GM18951 (cell line): ENCODE results near the gene COA7.

Source experiments
- POLR2A ChIP-seq: IDR thresholded peaks from 4 replicates; pipeline ENCODE4 v1.6.1; 2011; ENCODE audit warnings: mild to moderate bottlenecking; ENCODE audit not compliant: insufficient read length, insufficient read depth; ENCODE audit errors: extremely low read depth
- in situ Hi-C: fragments of 300-500 bp; cut with MboI; formaldehyde crosslinking; loops from one replicate; pipeline ENCODE4 v1.12.0; 2022; ENCODE audit warnings: low sequenced_read_pairs, mixed read lengths, inconsistent platforms; ENCODE audit not compliant: unreplicated experiment

Gene COA7

DNA sequence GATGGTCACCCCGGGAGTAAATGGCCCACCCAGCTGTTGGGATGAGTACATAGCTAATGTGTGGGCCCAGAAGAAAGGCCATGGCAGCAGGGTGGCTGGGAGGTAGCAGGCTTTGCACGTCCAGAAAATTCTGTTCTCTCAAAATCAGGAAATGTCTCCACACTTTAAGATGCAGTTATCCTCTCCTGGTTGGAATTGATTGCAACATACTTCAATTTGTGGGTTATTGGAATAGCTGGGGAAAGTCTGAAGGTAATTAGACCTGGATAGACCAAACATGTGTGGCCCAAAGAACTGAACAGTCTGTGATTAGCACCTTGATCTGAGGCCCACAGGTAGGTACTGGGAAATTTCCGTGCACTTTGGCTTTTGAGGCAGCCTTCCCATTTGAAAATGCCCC is 30.2 kb downstream of the COA7 start:
- in situ Hi-C loops = no loop called here
- TF ChIP-seq POLR2A = no peak

DNA sequence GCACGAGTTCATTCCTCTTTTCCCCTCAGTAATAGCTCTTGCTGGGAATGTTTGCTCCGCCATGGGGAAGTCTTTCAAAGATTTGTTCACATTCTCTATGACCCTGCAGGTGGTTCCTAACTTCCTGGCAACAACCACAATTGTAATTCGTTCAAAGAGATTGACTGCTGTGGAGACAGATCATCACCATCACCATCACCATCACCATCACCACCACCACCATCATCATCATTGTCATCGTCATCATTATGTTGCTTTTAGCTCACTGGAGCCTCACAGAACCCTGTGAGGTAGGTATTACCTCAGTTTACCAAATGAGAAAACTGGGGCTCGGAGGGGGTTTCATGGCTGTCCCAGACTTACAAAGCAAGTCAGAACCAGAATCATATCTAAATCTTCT is 30.9 kb downstream of the COA7 start:
- no peak for TF ChIP-seq POLR2A
- in situ Hi-C loops = no loop called here

DNA sequence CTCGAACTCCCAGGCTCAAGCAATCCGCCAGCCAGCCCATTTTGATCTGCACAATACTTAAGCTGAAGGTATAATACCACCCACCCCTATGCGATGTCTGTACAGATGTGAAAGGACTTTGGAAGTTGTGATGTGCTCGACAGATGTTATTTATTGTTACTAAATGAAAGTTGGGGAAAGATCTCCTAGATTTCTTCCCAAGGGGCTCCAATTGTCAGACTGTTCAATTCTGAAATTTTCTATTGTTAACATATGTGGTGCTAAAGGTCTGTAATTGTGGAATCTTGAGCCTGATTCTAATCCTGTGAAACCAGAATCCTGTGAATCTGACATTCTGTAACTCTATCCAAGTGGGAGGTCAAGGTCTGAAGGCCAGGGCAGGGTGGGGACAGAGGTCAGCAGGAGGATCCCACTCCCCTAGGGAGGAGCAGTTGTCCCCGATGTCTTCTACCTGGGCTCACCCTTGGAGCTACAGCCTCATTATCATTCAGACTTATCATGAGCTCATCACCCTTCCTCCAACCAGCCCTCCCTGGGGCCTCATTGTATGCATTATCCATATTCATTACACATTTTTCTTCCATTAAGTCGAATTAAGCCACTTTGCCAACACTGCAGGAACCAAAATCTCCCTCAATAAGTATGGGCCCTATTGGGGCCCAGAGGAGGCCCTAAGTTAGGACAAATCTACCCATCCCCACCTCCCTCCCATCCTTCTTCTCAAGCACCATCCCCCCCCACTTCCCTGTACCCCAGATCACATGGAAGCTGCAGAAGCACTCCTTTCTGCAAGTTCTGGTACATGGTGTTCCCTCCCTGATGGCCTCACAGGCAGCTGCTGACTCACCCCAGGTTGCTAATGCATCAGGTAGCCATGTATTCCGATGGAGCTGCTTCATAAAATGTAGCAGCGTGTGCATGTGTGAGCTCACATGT is 32.9 kb downstream of the COA7 start:
- in situ Hi-C loops = no loop called here
- TF ChIP-seq POLR2A = no peak

DNA sequence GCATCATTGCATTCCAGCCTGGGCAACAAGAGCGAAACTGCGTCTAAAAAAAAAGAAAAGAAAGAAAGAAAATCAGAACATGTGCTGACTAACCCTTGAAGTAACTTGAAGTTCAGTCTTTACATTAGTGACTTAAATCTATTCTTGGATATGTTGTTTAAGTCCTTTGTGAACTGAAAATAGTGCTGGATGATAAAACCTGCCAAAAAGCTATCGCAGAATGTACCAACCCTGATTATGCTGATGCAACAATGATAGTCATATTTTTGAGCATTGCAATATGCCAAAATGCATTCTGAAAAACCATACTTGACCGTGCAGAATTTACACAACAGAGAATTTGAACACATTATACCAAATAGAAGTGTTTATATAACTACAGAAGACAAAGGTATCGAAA is 34.4 kb downstream of the COA7 start:
- TF ChIP-seq POLR2A = no peak
- in situ Hi-C loops = no loop called here

DNA sequence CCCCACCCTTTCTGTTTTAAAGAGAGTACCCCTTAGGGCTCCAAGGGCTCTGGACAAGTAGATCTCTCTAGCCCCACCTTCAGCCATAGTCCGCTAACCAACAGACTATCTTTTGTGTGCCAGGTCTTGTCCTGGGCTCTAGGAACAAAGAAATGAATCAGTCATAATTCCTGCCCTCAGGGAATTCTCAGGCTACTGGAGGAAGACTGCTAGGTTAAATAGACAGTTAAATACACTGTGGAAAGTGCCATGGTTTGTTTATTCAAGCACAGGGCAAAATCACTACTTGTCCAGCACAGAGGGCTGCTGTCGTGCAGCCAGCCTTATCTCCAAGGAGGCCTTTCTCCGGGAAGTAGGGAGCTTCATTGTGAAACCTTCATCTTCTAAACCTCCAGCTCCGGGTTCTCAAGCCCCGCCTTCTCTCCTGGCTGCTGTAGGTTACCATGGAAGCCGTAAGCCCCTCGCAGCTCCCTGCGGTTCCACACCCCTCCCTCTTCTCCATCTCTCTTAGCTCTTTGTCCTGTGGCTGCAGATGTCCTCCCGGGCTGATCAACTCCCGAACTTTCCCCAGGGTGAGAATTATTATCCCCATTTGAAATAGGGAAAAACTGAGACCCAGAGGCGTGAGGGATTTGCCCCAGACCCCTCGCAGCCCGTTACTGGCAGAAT is 35.4 kb downstream of the COA7 start:
- in situ Hi-C loops = no loop called here
- no peak for TF ChIP-seq POLR2A

DNA sequence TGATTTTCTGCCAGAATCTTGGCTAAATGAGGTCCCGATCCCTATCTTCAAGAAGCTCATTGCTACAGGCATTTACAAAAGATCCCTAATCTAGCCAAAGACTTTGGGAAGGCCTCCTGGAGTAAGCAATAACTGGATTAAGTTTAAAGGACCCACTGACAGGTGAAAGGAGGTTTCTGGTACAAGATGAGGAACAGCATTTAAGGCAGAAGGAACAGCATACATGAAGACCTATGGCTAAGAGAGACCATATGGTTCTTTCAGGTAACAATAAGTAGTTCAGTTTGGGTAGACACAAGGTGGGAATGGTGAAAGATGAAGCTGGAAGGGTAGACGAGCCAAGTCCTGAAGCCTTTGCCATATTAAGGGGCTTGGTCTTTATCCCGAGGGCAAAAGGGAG is 37.3 kb downstream of the COA7 start:
- in situ Hi-C loops = no loop called here
- no peak for TF ChIP-seq POLR2A

DNA sequence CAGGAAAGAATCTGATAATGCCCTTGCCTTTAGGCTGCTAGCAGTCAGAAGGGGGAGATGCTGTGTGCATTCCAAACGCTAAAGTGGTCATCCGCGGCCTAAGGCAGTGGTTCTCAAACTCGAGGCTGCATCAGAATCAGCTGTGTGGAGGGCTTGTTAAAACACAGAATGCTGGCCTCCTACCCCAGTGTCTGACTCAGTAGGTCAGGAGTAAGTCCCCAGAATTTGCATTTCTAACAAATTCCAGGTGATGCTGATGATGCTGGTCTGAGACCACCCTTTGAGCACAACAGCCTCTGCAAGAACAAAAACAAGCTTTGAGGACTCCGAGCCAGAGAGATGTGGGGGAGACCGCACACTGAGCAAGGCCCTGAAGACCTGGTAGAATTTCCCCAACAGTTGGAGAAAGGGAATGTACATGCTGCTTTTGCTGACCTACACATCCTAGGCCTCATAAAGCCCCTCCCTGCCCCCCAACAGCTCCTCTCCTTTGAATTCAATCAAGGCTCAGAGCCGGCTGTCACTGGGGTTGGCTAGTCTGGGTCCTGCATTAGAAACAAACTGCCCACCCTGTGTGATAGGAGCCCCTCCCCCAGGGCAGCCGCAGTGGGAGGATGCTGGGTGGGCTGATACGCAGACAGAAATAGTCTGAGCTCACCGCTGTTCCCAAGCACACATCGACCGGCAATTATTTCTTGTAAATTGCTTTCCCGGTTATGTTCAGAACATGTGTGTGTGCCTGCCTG is 38.1 kb downstream of the COA7 start:
- in situ Hi-C loops = no loop called here

DNA sequence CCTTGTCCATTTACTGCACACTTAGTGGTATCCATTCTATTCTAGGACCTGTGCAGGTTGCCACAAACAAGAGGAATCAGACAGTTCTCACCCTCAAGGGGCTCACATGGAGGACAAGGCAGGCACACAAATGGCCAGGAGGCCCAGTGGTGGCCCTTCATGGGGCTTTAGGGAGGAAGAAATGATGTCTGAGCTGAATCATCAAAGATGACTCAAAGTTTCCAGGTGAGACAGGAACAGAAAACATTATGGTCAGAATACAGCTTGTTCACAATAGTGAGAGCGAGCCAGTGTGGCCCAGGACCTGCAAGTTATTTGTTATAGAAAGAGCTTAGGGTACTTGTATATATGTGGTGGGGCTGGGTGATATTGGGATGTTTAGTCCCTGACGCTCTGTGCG is 38.8 kb downstream of the COA7 start:
- TF ChIP-seq POLR2A = no peak
- in situ Hi-C loops = no loop called here

More for the DNA sequence above, 38.1 kb downstream of the COA7 start:
- no peak for TF ChIP-seq POLR2A

DNA sequence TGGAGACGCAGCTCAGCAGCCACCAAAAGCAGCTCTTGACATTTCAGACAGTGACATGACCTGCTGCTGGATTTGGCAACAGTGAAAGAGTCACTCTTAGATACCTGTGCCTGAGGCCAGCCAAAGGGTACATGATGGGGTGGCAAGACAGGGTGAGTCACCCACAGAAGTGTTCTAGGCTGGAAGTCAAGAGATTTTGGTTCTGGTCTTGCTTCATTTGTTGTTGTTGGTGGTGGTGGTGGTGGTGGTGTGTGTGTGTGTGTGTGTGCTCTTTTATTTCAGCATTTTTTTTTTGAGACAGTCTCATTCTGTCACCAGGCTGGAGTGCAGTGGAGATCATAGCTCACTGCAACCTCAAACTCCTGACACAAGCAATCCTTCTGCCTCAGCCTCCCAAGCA is 39.4 kb downstream of the COA7 start:
- no peak for TF ChIP-seq POLR2A
- in situ Hi-C loops = no loop called here

DNA sequence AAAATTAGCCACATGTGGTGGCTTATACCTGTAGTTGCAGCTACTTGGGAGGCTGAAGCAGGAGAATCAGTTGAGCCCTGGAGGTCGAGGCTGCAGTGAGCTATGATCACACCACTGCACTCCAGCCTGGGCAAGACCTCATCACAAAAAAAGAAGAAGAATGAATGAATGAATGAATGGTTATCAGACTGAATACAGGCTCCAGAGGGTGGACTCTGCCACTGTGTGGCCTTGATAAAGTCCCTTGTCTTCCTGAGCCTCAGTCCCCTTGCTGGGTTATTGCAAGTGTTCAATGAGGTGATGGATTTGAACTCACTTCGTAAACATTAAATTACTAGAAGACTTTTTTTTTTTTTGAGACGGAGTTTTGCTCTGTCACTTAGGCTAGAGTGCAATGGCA is 40.4 kb downstream of the COA7 start:
- TF ChIP-seq POLR2A = no peak
- in situ Hi-C loops = no loop called here

DNA sequence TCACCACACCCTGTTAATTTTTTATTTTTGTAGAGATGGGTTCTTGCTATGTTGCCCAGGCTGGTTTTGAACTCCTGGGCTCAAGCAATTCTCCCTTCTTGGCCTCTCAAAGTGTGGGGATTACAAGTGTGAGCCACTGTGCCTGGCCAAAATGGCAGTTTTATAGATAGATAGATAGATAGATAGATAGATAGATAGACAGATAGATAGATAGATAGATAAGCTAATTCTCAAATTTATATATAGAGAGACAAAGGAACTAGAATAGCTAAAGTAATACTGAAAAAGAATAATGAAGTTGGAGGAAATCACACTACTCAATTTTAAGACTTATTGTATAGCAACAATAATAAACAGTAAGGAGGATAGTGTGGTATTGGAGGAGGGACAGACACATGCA is 44.1 kb downstream of the COA7 start:
- TF ChIP-seq POLR2A = no peak
- in situ Hi-C loops = no loop called here

DNA sequence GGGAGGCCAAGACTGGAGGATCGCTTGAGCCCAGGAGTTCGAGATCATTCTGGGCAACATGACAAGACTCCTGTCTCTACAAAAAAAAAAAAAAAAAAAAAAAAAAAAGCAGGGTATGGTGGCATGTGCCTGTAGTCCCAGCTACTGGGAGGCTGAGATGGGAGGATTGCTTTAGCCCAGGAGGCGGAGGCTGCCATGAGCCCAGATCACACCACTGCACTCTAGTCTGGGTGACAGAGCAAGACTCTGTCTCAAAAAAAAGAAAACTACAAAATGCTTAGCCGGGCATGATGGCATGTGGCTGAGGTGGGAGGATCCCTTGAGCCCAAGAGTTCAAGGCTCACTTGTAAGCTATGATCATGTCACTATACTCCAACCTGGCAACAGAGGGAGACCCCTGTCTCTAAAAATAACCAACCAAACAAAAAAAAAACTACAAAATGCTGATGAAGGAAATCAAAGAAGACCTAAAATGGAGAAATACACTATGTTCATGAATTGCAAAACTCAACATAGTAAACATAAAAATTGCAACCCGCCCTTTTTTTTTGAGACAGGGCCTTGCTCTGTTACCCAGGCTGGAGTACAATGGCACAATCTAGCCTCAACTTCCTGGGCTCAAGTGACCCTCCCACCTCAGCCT is 44.8 kb downstream of the COA7 start:
- in situ Hi-C loops = no loop called here
- TF ChIP-seq POLR2A = no peak

DNA sequence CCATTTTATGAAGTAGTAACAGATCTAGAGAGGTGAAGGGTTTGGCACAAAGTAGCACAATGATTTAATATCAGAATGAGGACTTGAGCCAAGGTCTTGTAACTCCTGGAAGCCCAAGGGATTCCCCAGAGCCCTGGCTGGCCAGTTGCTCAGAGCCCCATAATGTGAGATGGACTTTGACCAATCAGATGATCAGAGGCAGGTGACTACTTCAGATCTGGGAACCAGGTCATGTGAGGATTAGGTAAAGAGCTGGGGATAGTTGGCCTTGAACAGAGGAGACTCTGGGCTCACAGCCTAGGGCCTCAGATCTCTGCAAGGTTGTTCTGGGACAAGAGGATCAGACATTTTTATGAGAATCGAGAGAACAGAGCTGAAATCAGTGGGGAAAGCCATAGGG is 46.2 kb downstream of the COA7 start:
- in situ Hi-C loops = no loop called here
- no peak for TF ChIP-seq POLR2A
